NCI-H446 (cell line): ENCODE results near the gene B3GNT7.
"Not testable (repeated sequence)": the region's sequence is repeated elsewhere in the genome, so short reads cannot be mapped to it uniquely, and the experiment has no call there.

Experiments used
- DNase-seq, 2 experiments: peaks; one replicate each; lab custom pipeline; 2025; lab: John Stamatoyannopoulos, UW

Gene B3GNT7

DNA sequence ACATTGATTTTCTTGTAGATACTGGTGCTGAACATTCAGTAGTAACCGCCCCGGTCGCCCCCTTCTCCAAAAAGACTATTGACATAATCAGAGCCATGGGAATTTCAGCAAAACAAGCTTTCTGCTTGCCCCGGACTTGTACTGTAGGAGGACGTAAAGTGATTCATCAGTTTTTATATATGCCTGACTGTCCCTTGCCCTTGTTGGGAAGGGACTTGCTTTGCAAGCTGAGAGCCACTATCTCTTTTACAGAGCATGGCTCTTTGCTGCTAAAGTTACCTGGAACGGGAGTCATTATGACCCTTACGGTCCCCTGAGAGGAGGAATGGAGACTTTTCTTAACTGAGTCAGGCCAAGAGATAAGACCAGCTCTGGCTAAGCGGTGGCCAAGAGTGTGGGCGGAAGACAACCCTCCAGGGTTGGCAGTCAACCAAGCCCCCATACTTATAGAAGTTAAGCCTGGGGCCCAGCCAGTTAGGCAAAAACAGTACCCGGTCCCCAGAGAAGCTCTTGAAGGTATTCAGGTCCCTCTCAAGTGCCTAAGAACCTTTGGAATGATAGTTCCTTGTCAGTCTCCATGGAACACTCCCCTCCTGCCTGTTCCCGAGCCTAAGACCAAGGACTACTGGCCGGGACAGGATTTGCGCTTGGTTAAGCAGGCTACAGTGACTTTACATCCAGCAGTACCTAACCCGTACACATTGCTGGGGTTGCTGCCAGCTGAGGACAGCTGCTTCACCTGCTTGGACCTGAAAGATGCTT lies 8.1 kb downstream of the B3GNT7 start:
- not testable (repeated sequence) for DNase-seq

DNA sequence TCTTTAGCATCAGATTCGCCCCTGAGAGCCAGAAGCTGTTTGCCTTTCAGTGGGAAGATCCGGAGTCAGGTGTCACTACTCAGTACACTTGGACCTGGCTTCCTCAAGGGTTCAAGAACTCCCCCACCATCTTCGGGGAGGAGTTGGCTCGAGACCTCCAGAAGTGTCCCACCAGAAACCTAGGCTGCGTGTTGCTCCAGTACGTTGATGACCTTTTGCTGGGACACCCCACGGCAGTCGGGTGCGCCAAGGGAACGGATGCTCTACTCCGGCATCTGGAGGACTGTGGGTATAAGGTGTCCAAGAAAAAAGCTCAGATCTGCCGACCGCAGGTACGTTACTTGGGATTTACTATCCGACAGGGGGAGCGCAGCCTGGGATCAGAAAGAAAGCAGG lies 8.7 kb downstream of the B3GNT7 start:
- not testable (repeated sequence) for DNase-seq

DNA sequence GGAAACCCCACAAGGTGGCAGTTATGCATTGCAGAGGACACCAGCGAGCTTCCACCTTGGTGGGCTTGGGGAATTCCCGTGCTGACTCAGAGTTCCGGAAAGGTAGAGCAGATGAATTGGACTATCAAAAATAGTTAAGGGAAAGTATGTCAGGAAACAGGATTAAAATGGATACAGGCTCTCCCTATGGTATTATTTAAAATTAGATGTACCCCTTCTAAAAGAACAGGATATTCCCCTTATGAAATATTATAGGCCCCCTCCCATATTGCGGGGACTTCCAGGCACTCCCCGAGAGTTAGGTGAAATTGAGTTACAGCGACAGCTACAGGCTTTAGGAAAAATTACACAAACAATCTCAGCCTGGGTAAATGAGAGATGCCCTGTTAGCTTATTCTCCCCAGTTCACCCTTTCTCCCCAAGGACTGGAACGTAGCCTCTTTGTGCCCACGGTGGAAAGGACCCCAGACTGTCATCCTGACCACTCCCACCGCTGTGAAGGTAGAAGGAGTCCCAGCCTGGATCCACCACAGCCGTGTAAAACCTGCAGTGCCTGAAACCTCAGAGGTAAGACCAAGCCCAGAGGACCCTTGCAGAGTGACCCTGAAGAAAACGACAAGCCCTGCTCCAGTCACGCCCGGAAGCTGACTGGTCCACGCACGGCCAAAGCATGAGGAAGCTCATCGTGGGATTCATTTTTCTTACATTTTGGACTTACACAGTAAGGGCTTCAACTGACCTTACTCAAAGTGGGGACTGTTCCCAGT lies 10.3 kb downstream of the B3GNT7 start:
- not testable (repeated sequence) for DNase-seq

DNA sequence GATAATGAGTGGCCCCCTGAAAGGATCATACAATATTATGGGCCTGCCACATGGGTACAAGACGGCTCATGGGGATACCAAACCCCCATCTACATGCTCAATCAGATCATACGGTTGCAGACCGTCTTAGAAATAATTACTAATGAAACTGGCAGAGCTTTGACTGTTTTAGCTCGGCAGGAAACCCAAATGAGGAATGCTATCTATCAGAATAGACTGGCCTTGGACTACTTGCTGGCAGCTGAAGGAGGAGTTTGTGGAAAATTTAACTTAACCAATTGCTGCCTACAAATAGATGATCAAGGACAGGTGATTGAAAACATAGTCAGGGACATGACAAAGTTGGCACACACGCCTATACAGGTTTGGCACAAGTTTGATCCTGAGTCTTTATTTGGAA lies 12.2 kb downstream of the B3GNT7 start:
- DNase-seq: not testable (repeated sequence)

DNA sequence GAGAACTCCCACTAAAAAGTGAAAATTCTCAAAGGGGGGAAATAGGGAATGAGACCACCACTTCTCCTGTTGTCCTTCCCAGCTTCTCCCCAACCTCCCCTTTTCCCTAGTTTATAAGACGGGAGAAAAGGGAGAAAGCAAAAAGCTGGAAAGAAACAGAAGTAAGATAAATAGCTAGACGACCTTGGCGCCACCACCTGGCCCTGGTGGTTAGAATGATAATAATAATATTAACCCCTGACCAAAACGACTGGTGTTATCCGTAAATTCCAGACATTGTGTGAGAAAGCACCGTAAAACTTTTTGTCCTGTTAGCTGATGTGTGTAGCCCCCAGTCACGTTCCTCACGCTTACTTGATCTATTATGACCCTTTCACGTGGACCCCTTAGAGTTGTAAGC lies 12.8 kb downstream of the B3GNT7 start:
- DNase-seq: not testable (repeated sequence)

DNA sequence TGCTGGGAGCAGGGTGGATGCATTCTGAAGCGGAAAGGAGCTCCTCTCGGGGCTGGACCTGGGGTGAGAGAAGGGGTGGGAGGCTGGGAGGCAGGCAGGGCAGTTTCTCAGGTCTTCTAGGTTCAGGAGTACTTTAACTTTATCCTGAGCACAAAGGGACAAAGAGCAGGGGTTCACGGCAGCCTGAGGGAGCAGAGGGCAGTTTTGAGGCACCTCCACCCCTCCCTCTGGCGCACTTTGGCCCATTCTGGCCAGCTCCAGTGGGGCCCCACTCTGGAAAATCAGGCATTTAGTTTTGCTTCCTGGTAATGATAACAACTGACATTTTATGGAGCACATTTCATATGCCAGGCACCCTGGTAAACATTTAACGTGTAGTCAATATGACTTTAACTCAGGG lies 14.3 kb downstream of the B3GNT7 start:
- DNase-seq: no peak

DNA sequence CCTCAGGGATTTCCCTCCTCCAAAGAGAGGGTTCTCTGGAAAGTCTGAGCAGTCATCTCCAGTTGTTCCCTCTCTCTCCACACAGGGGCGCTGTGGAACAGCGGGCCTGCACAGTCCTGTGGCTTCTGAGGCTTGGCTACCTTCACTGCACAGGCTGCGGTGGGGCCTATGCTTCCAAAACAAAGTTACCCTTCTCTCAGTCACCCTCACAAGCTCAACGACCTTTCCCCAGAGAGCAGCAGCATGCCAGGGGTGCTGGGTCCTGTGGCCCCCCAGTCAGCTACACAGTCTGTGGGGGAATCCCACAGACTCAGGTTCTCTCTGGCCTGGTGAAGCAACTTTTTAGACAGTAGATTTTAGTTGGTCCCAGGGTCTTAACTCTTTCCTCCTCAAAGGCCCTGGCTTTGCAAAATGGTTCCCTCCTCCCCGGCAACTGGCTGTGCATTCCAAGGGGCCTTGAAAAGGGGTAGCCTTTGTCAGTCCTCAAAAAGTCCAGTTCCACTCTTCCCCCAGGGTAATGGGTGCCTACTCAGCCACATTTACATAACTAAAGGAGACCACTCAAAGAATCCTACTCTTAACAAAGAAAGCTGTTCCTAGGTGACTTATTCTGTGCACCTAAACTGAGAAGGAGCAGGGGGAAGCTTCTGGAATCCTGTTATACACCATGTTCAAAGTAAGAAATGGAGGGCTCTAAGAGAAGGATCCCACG lies 14.9 kb downstream of the B3GNT7 start:
- no peak for DNase-seq

DNA sequence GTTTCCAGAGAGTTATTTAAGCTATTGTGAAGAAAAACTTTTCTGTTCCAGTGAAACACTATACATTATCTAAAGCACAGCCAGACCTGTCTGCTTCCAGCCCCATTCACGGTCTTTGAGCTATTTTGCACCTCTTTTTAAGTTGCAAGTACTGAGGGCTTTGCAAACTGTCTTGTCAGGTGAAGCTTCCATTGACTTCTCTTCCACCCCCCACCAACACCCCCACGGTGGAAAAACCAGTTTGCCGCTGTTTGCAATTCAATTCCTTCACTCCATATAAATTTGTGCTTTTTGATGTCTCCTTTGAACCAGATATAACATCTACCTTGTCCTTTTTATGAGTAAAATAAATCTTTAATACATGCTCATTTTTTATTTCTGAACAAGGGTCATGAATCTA lies 15.7 kb downstream of the B3GNT7 start:
- DNase-seq: no peak

DNA sequence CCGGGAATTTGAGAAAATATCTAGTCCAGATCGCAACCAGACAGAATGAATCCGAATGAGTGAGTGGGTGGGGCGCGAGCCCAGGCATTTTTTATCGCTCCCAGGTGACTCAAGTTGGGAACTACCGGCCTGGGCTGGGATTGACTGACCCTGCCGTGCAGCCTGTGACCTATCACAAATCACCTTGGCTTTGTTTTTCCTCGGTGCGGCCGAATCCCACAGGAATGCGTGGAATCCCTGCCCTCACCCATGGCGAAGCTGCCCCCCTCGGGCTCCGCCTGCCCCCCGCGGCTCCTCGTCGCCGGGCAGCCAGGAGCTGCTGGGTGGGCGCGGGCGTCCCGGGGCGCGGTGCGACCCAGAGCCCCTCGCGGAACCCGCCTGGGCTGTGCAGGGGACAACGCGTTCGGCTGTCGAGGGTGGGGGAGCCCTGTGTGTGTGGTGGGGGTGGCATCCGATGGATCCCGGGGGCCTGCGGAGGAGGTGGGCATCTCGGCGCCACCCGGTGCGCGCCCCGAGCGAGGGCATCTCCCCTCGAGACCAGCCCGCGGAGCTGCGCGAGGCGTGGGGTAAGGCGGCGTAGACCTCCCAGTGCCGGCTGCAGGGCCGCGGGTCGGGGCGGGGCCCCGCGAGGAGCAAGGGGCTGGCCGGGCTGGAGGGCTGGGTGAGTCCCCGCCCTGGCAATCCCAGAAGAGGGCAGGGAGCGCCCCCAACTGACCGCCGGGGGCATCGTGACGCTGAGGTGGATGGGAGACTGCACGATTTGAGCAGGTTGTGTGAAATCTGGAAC lies 16.5 kb downstream of the B3GNT7 start:
- DNase-seq: peak in 1 of 2 experiments; percentile 14

DNA sequence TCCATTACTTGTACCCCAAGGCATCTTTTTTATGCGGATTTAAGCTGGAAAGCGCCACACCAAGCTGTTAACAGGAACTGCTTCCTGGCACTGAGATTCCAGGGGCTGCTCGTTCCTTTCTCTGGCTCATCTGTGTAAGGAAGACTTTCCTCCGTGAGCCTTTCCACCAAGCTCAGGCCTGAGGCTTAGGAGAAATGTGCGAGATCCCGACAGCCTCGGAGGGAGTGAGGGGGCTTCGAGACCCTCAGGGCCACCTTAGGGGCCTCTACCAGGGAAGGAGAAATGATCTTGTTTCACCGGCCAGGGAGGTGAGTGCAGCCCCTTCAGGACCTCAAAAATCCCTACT lies 17.1 kb downstream of the B3GNT7 start:
- no peak for DNase-seq

DNA sequence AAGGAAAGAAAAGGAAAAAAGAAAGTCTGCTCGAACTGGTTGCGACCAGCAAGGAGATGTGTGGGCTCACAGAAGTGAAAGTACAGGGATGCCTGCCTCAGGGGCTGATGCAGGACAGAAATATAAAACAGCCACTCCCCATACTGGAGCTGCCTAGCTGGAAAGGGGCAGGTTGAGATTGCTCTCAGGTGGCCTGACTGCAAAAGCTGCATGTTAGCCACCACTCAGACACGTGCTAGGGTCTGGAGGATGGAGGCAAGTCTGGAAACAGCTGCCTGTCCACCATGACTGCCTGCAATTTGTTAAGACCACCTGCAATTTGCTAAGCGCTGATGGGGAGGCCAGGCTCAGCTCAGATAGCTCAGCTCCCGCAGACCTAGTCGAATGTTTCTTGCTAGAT lies 17.9 kb downstream of the B3GNT7 start:
- no peak for DNase-seq

DNA sequence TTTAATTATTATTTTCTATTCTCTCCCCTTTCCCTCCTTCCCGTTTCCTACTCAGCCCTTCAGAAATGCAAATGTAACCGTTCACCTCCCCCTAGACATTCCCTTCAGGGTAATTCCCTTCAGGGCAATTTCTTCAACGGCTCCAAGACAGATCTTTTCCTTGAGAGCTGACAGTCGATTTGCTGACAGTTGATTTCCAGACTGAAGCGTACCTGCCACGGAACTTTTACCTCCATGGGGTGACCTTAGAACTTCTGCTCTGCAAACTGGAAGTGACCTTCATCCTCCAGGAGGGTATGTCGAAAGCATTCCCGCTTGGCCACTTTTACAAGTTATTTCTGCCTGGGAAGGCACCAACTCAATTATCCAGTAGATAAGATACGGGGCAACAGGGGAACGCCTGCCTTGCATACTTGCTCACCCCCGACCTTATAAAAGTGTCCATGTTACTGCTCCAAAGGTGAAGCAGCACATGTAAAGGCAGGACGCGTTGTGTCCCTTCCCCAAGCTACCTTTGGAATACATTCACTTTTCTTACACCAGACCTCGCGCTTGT lies 18.5 kb downstream of the B3GNT7 start:
- DNase-seq: no peak

DNA sequence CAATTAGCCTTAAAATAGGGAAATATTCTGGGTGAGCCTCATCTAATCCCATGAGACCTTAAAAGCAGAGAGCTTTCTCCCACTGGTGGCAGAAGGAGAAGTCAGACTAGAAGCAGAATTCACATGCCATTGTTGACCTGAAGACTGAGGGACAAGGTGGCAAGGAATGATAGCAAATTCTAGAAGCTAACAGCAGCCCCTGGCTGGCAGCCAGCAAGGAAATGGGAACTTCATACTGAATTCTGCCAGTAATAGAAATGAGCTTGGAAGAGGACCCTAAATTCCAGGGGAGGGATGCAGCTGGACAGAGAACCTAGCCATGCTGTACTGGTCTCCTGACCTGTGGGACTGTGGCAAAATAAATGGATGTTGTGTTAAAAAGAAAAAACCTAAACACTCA lies 19.5 kb downstream of the B3GNT7 start:
- no peak for DNase-seq

DNA sequence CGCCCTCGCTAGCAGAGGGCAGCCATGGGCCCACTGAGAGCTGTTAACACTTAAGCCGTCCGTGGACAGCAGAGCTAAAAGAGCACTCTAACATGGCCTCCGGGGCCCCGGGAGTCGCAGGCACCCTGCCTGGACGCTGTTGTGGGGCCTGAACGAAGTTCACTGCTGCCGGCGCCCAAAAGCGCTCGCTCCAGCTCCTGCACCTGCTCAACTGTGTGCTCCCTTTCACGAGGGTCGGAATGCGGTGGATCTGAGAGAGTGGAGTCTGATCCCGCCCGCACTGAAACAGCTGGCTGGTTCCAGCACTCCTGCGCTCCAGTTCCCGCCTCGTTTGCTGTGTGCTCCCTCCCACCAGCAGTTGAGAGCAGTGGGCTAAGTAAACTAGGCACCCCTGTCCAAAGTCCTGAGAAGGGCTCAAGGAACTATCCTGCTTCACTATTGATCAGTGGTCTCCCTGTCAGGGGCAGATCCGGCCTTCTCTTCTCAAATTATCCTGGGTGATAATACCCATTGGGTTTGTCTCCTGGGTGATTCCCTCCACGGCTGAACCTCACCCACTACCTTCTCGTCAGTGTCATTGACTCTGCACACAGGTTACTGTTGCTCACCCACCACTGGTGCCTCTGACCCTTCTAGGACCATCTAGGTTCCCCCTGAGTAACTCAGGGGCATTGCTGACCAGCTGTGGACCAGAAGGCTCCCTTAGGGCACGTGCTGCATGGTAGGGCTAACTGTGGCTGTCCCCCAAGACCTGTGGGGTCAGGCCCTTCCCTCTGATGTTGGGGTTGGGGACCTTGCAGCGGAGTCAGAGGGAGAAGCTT lies 23.5 kb downstream of the B3GNT7 start:
- DNase-seq: no peak

DNA sequence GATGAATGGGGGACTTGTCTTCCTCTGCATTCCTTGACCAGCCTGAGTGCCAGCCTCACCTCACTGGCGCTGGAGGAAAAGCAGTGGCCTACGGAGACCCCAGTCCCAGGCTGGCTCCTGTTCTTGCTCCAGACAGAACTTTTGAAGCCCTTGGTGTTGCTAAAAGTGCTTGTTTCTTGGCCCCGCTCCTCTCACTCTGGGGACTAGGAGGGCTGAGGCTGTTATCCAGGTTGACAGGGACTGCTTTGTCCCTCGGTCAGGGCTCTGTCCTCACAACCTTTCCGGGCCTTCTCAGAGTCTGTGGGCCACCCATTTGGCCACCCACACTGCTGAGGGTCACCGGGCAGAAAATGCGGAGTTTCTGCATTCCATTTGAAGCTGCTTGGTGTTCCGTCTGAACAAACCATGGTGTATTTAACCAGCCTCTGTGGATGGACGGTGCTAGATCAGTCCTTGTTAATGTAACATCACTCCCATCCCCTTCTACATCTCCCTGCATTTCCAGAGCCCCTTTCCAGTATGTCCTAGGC lies 25.6 kb downstream of the B3GNT7 start:
- no peak for DNase-seq

DNA sequence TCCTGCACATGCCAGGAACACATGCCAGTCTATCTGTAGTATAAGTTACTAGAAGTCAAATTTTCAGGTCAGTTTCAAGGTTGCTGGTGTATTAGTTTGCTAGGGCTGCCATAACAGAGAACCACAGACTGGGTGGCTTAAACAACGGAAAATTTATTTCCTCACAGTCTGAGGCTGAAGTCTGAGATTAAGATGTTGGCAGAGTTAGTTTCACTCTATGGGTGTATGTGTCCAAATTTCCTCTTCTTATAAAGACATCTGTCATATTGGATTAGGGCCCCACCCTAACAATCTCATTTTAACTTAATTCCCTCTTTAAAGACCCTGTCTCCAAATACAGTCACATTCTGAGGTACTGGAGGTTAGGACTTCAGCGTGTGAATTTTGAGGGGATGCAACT lies 26.5 kb downstream of the B3GNT7 start:
- no peak for DNase-seq

DNA sequence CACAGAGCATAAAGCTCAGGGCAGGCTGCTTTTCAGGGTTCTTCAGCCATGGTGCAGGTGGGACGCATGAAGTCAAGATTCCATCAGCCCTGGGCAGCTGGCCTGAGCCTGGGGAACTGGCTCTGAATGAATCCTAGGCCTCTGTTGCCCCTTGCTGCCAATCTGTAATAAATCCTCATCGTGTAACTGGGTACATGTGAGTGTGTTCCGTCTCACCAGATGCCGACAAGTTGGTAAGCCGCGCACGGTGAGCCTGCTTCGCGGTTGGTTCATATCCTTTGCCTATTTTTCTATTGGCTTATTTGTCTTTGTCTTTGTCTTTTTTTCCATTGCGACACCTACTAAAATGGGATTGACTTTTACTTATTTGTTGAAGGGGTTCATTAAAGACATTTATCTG lies 27.7 kb downstream of the B3GNT7 start:
- DNase-seq: no peak

DNA sequence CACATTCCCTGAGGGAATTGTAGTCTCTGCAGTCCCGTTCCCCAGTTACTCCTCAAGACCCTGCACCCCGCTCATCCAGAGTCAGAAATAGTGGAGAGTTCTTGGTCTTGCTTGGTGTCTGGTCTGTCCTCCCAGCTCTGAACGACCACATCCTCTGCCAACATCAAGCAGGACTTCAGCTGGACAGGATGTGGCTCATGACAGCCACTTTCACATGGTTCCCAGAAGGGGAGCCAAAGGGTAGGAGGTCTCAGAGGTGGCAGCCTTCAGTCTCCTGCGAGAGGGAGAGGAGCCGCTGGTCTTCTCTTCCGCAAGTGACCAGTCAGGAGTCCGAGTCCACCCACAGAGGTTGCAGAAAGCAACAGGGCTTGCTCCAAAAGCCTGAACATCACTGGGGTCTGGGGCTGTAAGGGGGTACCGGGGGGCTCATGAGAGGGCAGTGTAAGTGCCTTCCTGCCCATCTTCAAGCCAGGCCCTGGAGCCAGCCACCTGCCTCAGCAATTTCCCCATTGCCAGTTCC lies 29.8 kb downstream of the B3GNT7 start:
- no peak for DNase-seq

DNA sequence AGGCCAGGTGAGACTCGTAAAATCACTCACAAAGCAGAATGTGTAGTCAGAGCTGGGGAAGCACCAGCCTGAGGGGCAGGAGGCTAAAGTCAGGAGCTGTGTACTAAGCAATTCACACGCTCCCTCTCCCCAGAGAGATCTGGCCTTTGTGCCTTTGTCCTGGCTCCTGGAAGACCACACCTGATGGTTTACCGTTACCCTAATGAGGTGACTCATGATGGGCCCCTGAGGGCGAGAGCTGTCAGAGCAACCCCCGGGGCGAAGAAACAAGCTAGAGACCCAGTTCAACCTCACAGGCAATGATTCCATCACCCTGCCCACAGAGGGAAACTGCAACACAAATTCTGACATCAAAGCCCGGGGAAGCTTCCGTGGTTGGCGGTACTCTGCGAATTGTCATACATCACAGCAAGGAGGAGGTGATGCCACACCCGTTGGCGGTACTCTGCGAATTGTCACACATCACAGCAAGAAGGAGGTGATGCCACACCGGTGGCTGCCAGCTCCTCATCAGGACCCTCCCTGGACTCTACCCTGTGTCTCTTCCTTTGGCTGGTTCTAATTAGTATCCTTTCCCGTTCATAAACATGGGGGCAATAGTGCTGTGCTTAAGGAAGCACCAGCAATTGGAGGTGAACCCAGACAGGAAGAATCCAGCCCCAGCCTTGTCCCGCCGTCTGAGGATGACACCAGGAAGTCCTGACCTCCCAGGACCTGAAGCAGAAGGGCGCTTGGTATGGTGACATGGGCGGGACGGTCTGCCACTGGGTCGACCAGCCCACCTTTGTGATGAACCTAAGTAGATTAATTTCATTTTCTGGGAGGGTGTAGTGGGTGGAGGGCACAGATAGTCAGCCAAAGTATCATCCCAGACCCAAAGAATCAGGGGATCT lies 30.5 kb downstream of the B3GNT7 start:
- no peak for DNase-seq
